K562 (cell line): Measurements from ENCODE around the gene PPFIA3. TPM values are rescaled to one million over a fixed set of nuclear protein-coding genes. Genes with fewer than 3 reads are reported as not detected.
A peak's percentile ranks its signal among the peaks of the same experiment; 100 is the strongest.

Source experiments
- ATAC-seq: fragments of 200-7000 bp; cut with Tn5 transposase; 3 replicates; pipeline ENCODE4 v1.9.1; 2020; ENCODE audit warnings: moderate library complexity
- BruUV-seq: library from RNA; stranded (reverse); fragments of 400-500 nt; replicated peaks from 2 replicates; lab custom pipeline; 2021; lab: Mats Ljungman, UMichigan
- CTCF ChIA-PET: fragments of 300-600 bp; formaldehyde crosslinking; extraction: SDS; loops from one replicate; lab custom pipeline; 2021; ENCODE audit warnings: low intra/inter-chr PET ratio; lab: Yijun Ruan, JAX
- POLR2A ChIA-PET: fragments of 300-600, 350-650 bp; sonication (Branson Sonifier 250); formaldehyde crosslinking; extraction: SDS; loops from one replicate; lab custom pipeline; 2021; ENCODE audit warnings: antibody characterized with exemption, inconsistent platforms; lab: Yijun Ruan, JAX
- DNase-seq, 4 experiments: peaks; one replicate each; pipeline versions ENCODE4 v3.0.0 to v3.0.0-alpha.2; 2011 to 2018; ENCODE audit warnings: low spot score in 3 of 4, mixed read lengths in 3 of 4; ENCODE audit errors: extremely low read depth in 1 of 4
- FAIRE-seq: peaks from 2 replicates; lab custom pipeline; 2011; peaks lifted over from hg19 to GRCh38; lab: Jason Lieb, UNC
- H2AFZ ChIP-seq: 2 replicates; pipeline ENCODE4 v1.6.0; 2011; ENCODE audit warnings: low read depth, low read length, control low read depth, inconsistent platforms
- H3K27ac ChIP-seq: fragments of 200-600 bp; 3 replicates; pipeline ENCODE4 v1.8.0; 2011; ENCODE audit warnings: low read depth, mild to moderate bottlenecking, control low read depth, inconsistent platforms, low read length, moderate library complexity, mixed read lengths; ENCODE audit errors: extremely low read depth
- H3K27me3 ChIP-seq, 2 experiments: fragments of 300-600 bp in 1 of 2; 2 replicates in 1 of 2; 3 replicates in 1 of 2; pipeline versions ENCODE4 v1.6.0 to v1.8.0; 2011; ENCODE audit warnings: inconsistent platforms in 2 of 2, low read length in 2 of 2, mild to moderate bottlenecking in 1 of 2, mixed read lengths in 1 of 2, moderate library complexity in 1 of 2; ENCODE audit not compliant: control insufficient read depth in 2 of 2, insufficient read depth in 2 of 2
- H3K36me3 ChIP-seq: fragments of 300-600 bp; 3 replicates; pipeline ENCODE4 v1.8.0; 2011; ENCODE audit warnings: mild to moderate bottlenecking, low read length, inconsistent platforms; ENCODE audit not compliant: control insufficient read depth, insufficient read depth
- H3K4me1 ChIP-seq, 2 experiments: fragments of 200-600 bp in 1 of 2; replicated peaks in 1 of 2; 2 replicates in 1 of 2; 3 replicates in 1 of 2; pipeline versions ENCODE4 v1.5.1 to v1.8.0; 2011; ENCODE audit warnings: inconsistent platforms in 2 of 2, low read length in 2 of 2, mild to moderate bottlenecking in 1 of 2, mixed read lengths in 1 of 2, moderate library complexity in 1 of 2; ENCODE audit not compliant: control insufficient read depth in 2 of 2, insufficient read depth in 2 of 2
- H3K4me2 ChIP-seq: 2 replicates; pipeline ENCODE4 v1.6.1; 2011; ENCODE audit warnings: low read length, control low read depth, inconsistent platforms, mixed read lengths; ENCODE audit not compliant: insufficient read depth
- H3K4me3 ChIP-seq: fragments of 200-600 bp; sonication (generic), shearing (Covaris generic); 2 replicates; pipeline ENCODE4 v1.5.1; 2016; ENCODE audit warnings: control low read depth, inconsistent platforms
- H3K79me2 ChIP-seq: fragments of 200-600 bp; 3 replicates; pipeline ENCODE4 v1.8.0; 2011; ENCODE audit warnings: low read length, inconsistent platforms; ENCODE audit not compliant: control insufficient read depth, insufficient read depth
- H3K9ac ChIP-seq, 2 experiments: 2 replicates each; pipeline versions ENCODE4 v1.6.0 to v1.6.1; 2011; ENCODE audit warnings: low read depth in 2 of 2, low read length in 2 of 2, control low read depth in 1 of 2, inconsistent platforms in 1 of 2, mild to moderate bottlenecking in 1 of 2, mixed read lengths in 1 of 2; ENCODE audit not compliant: insufficient read depth in 1 of 2
- H3K9me1 ChIP-seq: one replicate; pipeline ENCODE4 v1.6.0; 2011; ENCODE audit warnings: inconsistent platforms, mild to moderate bottlenecking, low read length, moderate library complexity; ENCODE audit not compliant: control insufficient read depth, insufficient read depth
- H3K9me3 ChIP-seq: replicated peaks from 2 replicates; pipeline ENCODE4 v1.5.1; 2011; ENCODE audit warnings: low read depth, low read length, inconsistent platforms; ENCODE audit not compliant: control insufficient read depth, insufficient read depth
- H4K20me1 ChIP-seq: replicated peaks from 2 replicates; pipeline ENCODE4 v1.6.1; 2011; ENCODE audit warnings: low read length, inconsistent platforms, mixed read lengths; ENCODE audit not compliant: control insufficient read depth, insufficient read depth
- C11orf30 ChIP-seq: fragments of 450-650 bp; IDR thresholded peaks from 2 replicates; pipeline ENCODE4 v1.6.1; 2016; ENCODE audit warnings: low read depth, mild to moderate bottlenecking
- CEBPZ ChIP-seq: fragments of 150-350 bp; IDR thresholded peaks from 2 replicates; pipeline ENCODE4 v1.6.1; 2014; ENCODE audit warnings: low read depth, mild to moderate bottlenecking, low read length, borderline replicate concordance
- ZNF609 ChIP-seq: sonication (generic); formaldehyde crosslinking; IDR thresholded peaks from 2 replicates; pipeline ENCODE4 v1.8.1; 2023; ENCODE audit warnings: missing genetic modification reagents, mild to moderate bottlenecking, borderline replicate concordance
- WGBS: fragments of 100-300 bp; shearing (Covaris generic); methylation state at CpG from one replicate; pipeline ENCODE4 v1.1.6; 2016; ENCODE audit warnings: low coverage, mixed read lengths; ENCODE audit not compliant: insufficient coverage; ENCODE audit errors: missing lambda C conversion rate; 5-methylcytosine and 5-hydroxymethylcytosine counted together
- in situ Hi-C: fragments of 300-500 bp; cut with MboI; formaldehyde crosslinking; loops from 4 replicates; pipeline ENCODE4 v1.15.0; 2018; ENCODE audit warnings: inconsistent platforms, mixed read lengths
- intact Hi-C: fragments of 100-400 bp; cut with micrococcal nuclease; formaldehyde crosslinking; loops from 2 replicates; pipeline ENCODE4 v1.14.2; 2022
- polyA plus RNA-seq, 8 experiments: library from polyadenylated mRNA; depleted of rRNA in 4 of 8; stranded (reverse) in 5 of 8; unstranded in 3 of 8; fragments of >200 nt; fragmentation: Nextera tagmentation in 2 of 8; fragmentation: Illumina TruSeq in 1 of 8; extraction: Ambion mirVana in 2 of 8; extraction: Trizol in 1 of 8; gene quantifications; 2 replicates each; pipeline versions ENCODE4 v1.2.1 to v1.2.3, GENCODE V29; 2011 to 2014; ENCODE audit warnings: inconsistent platforms in 1 of 8, missing spikeins in 1 of 8
- total RNA-seq, 7 experiments: library from RNA; depleted of rRNA in 6 of 7; stranded (reverse); fragments of >200 nt in 6 of 7; fragmentation: Illumina TruSeq in 2 of 7; extraction: Trizol in 2 of 7; gene quantifications; 2 replicates each; pipeline versions ENCODE4 v1.2.1 to v1.2.3, GENCODE V29; 2011 to 2021; ENCODE audit warnings: low replicate concordance in 1 of 7
- TF ChIP-seq, protein P1 (sequence below): sonication (generic); formaldehyde crosslinking; IDR thresholded peaks from 2 replicates; pipeline ENCODE4 v1.8.0; 2022; ENCODE audit warnings: mild to moderate bottlenecking, missing genetic modification reagents
- TF ChIP-seq, protein P2 (sequence below): sonication (generic); formaldehyde crosslinking; IDR thresholded peaks from 2 replicates; pipeline ENCODE4 v1.8.0; 2022; ENCODE audit warnings: mild to moderate bottlenecking, missing genetic modification reagents, borderline replicate concordance

The PPFIA3 gene
- total and polyA plus RNA-seq, 9 of the 15 experiments (the other 6 are each of a cell fraction or from before 2014, with no cell fraction given): 0.10 to 53.0 (median 17.6) TPM

GRCh38 chr19:49110567-49110966 lies 8.8 kb upstream of the PPFIA3 start:
- H3K9ac ChIP-seq: peak overlapping the region in 1 of 2 experiments; percentile 22; a peak in 2 of 4 replicates
- TF ChIP-seq, protein P1, sequence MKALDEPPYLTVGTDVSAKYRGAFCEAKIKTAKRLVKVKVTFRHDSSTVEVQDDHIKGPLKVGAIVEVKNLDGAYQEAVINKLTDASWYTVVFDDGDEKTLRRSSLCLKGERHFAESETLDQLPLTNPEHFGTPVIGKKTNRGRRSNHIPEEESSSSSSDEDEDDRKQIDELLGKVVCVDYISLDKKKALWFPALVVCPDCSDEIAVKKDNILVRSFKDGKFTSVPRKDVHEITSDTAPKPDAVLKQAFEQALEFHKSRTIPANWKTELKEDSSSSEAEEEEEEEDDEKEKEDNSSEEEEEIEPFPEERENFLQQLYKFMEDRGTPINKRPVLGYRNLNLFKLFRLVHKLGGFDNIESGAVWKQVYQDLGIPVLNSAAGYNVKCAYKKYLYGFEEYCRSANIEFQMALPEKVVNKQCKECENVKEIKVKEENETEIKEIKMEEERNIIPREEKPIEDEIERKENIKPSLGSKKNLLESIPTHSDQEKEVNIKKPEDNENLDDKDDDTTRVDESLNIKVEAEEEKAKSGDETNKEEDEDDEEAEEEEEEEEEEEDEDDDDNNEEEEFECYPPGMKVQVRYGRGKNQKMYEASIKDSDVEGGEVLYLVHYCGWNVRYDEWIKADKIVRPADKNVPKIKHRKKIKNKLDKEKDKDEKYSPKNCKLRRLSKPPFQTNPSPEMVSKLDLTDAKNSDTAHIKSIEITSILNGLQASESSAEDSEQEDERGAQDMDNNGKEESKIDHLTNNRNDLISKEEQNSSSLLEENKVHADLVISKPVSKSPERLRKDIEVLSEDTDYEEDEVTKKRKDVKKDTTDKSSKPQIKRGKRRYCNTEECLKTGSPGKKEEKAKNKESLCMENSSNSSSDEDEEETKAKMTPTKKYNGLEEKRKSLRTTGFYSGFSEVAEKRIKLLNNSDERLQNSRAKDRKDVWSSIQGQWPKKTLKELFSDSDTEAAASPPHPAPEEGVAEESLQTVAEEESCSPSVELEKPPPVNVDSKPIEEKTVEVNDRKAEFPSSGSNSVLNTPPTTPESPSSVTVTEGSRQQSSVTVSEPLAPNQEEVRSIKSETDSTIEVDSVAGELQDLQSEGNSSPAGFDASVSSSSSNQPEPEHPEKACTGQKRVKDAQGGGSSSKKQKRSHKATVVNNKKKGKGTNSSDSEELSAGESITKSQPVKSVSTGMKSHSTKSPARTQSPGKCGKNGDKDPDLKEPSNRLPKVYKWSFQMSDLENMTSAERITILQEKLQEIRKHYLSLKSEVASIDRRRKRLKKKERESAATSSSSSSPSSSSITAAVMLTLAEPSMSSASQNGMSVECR: no peak
- TF ChIP-seq CEBPZ (no peak), C11orf30 (peak; percentile 73), ZNF609 (CRISPR knock-in tag) (no peak)
- TF ChIP-seq, protein P2, sequence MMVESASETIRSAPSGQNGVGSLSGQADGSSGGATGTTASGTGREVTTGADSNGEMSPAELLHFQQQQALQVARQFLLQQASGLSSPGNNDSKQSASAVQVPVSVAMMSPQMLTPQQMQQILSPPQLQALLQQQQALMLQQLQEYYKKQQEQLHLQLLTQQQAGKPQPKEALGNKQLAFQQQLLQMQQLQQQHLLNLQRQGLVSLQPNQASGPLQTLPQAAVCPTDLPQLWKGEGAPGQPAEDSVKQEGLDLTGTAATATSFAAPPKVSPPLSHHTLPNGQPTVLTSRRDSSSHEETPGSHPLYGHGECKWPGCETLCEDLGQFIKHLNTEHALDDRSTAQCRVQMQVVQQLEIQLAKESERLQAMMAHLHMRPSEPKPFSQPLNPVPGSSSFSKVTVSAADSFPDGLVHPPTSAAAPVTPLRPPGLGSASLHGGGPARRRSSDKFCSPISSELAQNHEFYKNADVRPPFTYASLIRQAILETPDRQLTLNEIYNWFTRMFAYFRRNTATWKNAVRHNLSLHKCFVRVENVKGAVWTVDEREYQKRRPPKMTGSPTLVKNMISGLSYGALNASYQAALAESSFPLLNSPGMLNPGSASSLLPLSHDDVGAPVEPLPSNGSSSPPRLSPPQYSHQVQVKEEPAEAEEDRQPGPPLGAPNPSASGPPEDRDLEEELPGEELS (CRISPR knock-in tag): no peak

More at GRCh38 chr19:49110567-49110966, 8.8 kb upstream of the PPFIA3 start:
- ChIA-PET POLR2A (interaction anchor here (1.1 to 1.2 kb wide), 2 partner anchors 13 to 40 kb away, joined by 3 to 4 read pairs; no protein-coding TSS in a partner anchor), CTCF (no interaction called here)
- ATAC-seq: no peak
- H3K4me3 ChIP-seq: no peak overlapping the region
- H3K4me1 ChIP-seq: peaks cover 28 to 60% of the 10 kb centered on the region in 2 experiments
- intact Hi-C loops: no loop called here
- no TSS peak for BruUV-seq
- H3K9me1 ChIP-seq: peaks cover 11% of the 10 kb centered on the region
- no peaks in the 10 kb centered on the region for H3K27me3 ChIP-seq
- H3K79me2 ChIP-seq: peaks cover 13% of the 10 kb centered on the region
- in situ Hi-C loops: loop anchor here (10.0 kb wide), 1 partner anchor 1224 kb away; no protein-coding TSS in a partner anchor
- no peak for DNase-seq
- peak; percentile 35 for FAIRE-seq
- H3K9me3 ChIP-seq: no peaks in the 10 kb centered on the region
- peaks cover 14% of the 10 kb centered on the region for H4K20me1 ChIP-seq
- no peak overlapping the region; the same call in 1 of the 2 replicates for H3K4me2 ChIP-seq
- H2AFZ ChIP-seq: no peak overlapping the region
- WGBS: 13% methylated on average over 3 of the region's 3 CpGs
- peak overlapping the region; percentile 49; the same call in 2 of the 3 replicates for H3K27ac ChIP-seq
- peaks cover 45% of the 10 kb centered on the region for H3K36me3 ChIP-seq
